Smooth muscle cell (in vitro differentiated cells): ENCODE results near the gene PTPRG. TPM values are rescaled to one million over a fixed set of nuclear protein-coding genes. Genes with fewer than 3 reads are reported as not detected.

Experiments used
- DNase-seq: peaks from one replicate; lab custom pipeline; 2025; ENCODE audit not compliant: unreplicated experiment; lab: John Stamatoyannopoulos, UW
- H2AFZ ChIP-seq: fragments of 200-600 bp; sonication (generic); 2 replicates; pipeline ENCODE4 v1.6.0; 2016; ENCODE audit warnings: antibody characterized with exemption, low read depth, mild to moderate bottlenecking
- H3F3A ChIP-seq: fragments of 200-600 bp; sonication (generic); 2 replicates; pipeline ENCODE4 v1.6.0; 2017; ENCODE audit warnings: antibody characterized with exemption, low read depth
- H3K27ac ChIP-seq: fragments of 200-600 bp; sonication (generic); 2 replicates; pipeline ENCODE4 v1.5.1; 2016; ENCODE audit warnings: low read depth, mild to moderate bottlenecking
- H3K27me3 ChIP-seq: fragments of 200-600 bp; sonication (generic); 2 replicates; pipeline ENCODE4 v1.6.1; 2016; ENCODE audit warnings: low read depth, mild to moderate bottlenecking
- H3K36me3 ChIP-seq: fragments of 200-600 bp; sonication (generic); 2 replicates; pipeline ENCODE4 v1.5.1; 2016; ENCODE audit warnings: low read depth
- H3K4me1 ChIP-seq: fragments of 200-600 bp; sonication (generic); 2 replicates; pipeline ENCODE4 v1.5.1; 2016; ENCODE audit warnings: low read depth
- H3K4me2 ChIP-seq: fragments of 200-600 bp; sonication (generic); 2 replicates; pipeline ENCODE4 v1.6.0; 2016; ENCODE audit warnings: mild to moderate bottlenecking
- H3K4me3 ChIP-seq: fragments of 200-600 bp; sonication (generic); 2 replicates; pipeline ENCODE4 v1.5.1; 2016; ENCODE audit warnings: mild to moderate bottlenecking
- H3K79me2 ChIP-seq: fragments of 200-600 bp; sonication (generic); 2 replicates; pipeline ENCODE4 v1.6.0; 2016; ENCODE audit warnings: low read depth, mild to moderate bottlenecking
- H3K9ac ChIP-seq: fragments of 200-600 bp; sonication (generic); 2 replicates; pipeline ENCODE4 v1.6.0; 2016; ENCODE audit warnings: low read depth
- H3K9me3 ChIP-seq: fragments of 200-600 bp; sonication (generic); replicated peaks from 2 replicates; pipeline ENCODE4 v1.5.1; 2016; ENCODE audit warnings: low read depth
- H4K20me1 ChIP-seq: fragments of 200-600 bp; sonication (generic); 2 replicates; pipeline ENCODE4 v1.6.0; 2016; ENCODE audit warnings: low read depth
- WGBS: methylation state at CpG from one replicate; pipeline ENCODE4 v1.1.7; 2016; ENCODE audit warnings: low lambda C conversion rate; 5-methylcytosine and 5-hydroxymethylcytosine counted together
- polyA plus RNA-seq: library from polyadenylated mRNA; unstranded; fragments of >200 nt; fragmentation: Nextera tagmentation; extraction: Ambion mirVana; gene quantifications from 2 replicates; pipeline ENCODE4 v1.2.1, GENCODE V29; 2016
- total RNA-seq: library from RNA; depleted of rRNA; stranded (reverse); fragments of >200 nt; gene quantifications from 2 replicates; pipeline ENCODE4 v1.2.3, GENCODE V29; 2014
- TF ChIP-seq, protein P1 (sequence below): fragments of 200-600 bp; sonication (generic); IDR thresholded peaks from 2 replicates; pipeline ENCODE4 v1.5.1; 2017; ENCODE audit warnings: borderline replicate concordance, mild to moderate bottlenecking, antibody characterized with exemption; ENCODE audit not compliant: insufficient read depth, poor library complexity, severe bottlenecking

PTPRG gene
- total and polyA plus RNA-seq, 2 experiments from 2014 or later = 21.2 to 87.3 TPM

GRCh38 chr3:61624300-61624699 is 62.9 kb downstream of the PTPRG start:
- 94% methylated on average over 2 of the region's 2 CpGs for WGBS
- no peak for DNase-seq
- peaks cover 99% of the 10 kb centered on the region for H4K20me1 ChIP-seq
- H3K27ac ChIP-seq = no peak overlapping the region
- no peaks in the 10 kb centered on the region for H3K9me3 ChIP-seq
- H3K36me3 ChIP-seq = no peaks in the 10 kb centered on the region
- no peak overlapping the region for H3K4me2 ChIP-seq
- H3K4me3 ChIP-seq = no peak overlapping the region
- peaks cover 18% of the 10 kb centered on the region for H3K79me2 ChIP-seq
- no peaks in the 10 kb centered on the region for H3F3A ChIP-seq
- no peak overlapping the region for H3K9ac ChIP-seq
- H3K4me1 ChIP-seq = no peaks in the 10 kb centered on the region
- H2AFZ ChIP-seq = no peak overlapping the region
- no peaks in the 10 kb centered on the region for H3K27me3 ChIP-seq
- TF ChIP-seq, protein P1, sequence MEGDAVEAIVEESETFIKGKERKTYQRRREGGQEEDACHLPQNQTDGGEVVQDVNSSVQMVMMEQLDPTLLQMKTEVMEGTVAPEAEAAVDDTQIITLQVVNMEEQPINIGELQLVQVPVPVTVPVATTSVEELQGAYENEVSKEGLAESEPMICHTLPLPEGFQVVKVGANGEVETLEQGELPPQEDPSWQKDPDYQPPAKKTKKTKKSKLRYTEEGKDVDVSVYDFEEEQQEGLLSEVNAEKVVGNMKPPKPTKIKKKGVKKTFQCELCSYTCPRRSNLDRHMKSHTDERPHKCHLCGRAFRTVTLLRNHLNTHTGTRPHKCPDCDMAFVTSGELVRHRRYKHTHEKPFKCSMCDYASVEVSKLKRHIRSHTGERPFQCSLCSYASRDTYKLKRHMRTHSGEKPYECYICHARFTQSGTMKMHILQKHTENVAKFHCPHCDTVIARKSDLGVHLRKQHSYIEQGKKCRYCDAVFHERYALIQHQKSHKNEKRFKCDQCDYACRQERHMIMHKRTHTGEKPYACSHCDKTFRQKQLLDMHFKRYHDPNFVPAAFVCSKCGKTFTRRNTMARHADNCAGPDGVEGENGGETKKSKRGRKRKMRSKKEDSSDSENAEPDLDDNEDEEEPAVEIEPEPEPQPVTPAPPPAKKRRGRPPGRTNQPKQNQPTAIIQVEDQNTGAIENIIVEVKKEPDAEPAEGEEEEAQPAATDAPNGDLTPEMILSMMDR = no peak

DNA sequence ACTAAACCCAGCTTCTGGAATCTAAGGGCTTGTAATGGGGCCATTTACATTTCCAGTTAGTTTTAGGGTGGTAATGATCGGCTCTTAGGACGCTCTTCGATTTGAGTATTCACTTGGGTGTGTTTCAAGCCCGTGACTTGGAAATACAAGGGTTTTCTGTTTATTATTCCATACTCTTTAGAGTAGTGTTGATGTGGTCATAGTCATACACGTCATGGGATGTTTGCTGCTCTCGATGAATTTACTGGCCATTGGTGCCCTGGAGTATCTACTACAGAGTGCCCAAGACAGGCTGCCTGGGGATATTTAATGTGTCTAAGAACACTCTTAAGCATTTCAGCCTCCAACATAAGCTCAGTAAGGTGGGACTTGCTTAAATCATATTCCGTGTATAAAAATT is 64.1 kb downstream of the PTPRG start:
- H3K27ac ChIP-seq = no peak overlapping the region
- H3K9me3 ChIP-seq = no peaks in the 10 kb centered on the region
- no peaks in the 10 kb centered on the region for H3K27me3 ChIP-seq
- no peak overlapping the region for H3K4me3 ChIP-seq
- H3K79me2 ChIP-seq = peaks cover 12% of the 10 kb centered on the region
- no peaks in the 10 kb centered on the region for H3K36me3 ChIP-seq
- H2AFZ ChIP-seq = no peak overlapping the region
- TF ChIP-seq, protein P1 = no peak
- no peaks in the 10 kb centered on the region for H3F3A ChIP-seq
- H3K4me1 ChIP-seq = no peaks in the 10 kb centered on the region
- H3K9ac ChIP-seq = no peak overlapping the region
- H4K20me1 ChIP-seq = peaks cover 99% of the 10 kb centered on the region
- 94% methylated on average over 7 of the region's 7 CpGs for WGBS
- DNase-seq = no peak
- H3K4me2 ChIP-seq = no peak overlapping the region

GRCh38 chr3:61626484-61626883 is 65.1 kb downstream of the PTPRG start:
- H4K20me1 ChIP-seq = peaks cover 100% of the 10 kb centered on the region
- H3K36me3 ChIP-seq = no peaks in the 10 kb centered on the region
- no peak overlapping the region for H3K4me3 ChIP-seq
- peaks cover 11% of the 10 kb centered on the region for H3K79me2 ChIP-seq
- no peak overlapping the region for H3K9ac ChIP-seq
- H3K4me1 ChIP-seq = no peaks in the 10 kb centered on the region
- no peak for DNase-seq
- WGBS = 96% methylated on average over 6 of the region's 6 CpGs
- no peaks in the 10 kb centered on the region for H3K9me3 ChIP-seq
- no peak overlapping the region for H3K4me2 ChIP-seq
- no peaks in the 10 kb centered on the region for H3F3A ChIP-seq
- H2AFZ ChIP-seq = no peak overlapping the region
- TF ChIP-seq, protein P1 = no peak
- H3K27ac ChIP-seq = no peak overlapping the region
- no peaks in the 10 kb centered on the region for H3K27me3 ChIP-seq

GRCh38 chr3:61627768-61628185 is 66.4 kb downstream of the PTPRG start:
- WGBS = 9% methylated on average over 2 of the region's 2 CpGs
- H2AFZ ChIP-seq = no peak overlapping the region
- no peaks in the 10 kb centered on the region for H3K4me1 ChIP-seq
- H3K27me3 ChIP-seq = no peaks in the 10 kb centered on the region
- TF ChIP-seq, protein P1 = no peak
- peak overlapping the region; percentile 53 for H3K4me2 ChIP-seq
- H3K36me3 ChIP-seq = no peaks in the 10 kb centered on the region
- no peak overlapping the region for H3K4me3 ChIP-seq
- H3K9ac ChIP-seq = no peak overlapping the region
- no peak for DNase-seq
- H4K20me1 ChIP-seq = peaks cover 100% of the 10 kb centered on the region
- peaks cover 18% of the 10 kb centered on the region for H3K79me2 ChIP-seq
- H3K9me3 ChIP-seq = no peaks in the 10 kb centered on the region
- peaks cover 3% of the 10 kb centered on the region for H3F3A ChIP-seq
- H3K27ac ChIP-seq = no peak overlapping the region
